ENCODE data around the gene MAGIX.

Gene MAGIX

DNA sequence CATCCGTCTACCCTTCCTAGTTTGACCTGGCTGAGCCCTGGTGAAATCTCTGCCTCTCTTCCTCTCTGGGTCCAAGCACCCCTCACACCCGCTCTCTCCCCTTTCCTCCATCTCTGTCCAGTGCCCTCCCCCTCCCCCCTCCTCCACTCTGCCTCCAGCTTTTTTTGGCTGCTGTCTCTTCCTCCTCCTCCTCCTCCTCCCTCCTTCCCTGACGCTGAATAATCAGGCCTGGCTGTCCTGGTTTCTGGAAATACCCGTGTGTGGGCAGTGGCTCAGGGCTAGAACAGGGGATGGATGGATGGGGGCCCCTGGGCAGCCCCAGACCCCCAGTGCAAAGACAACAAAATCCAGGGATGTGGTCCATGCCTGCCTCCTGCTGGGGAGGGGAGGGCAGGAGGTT lies 42.2 kb downstream of the MAGIX start:
- no peak for DNase-seq (ENCODE audit: low read depth in 2 of 2)

DNA sequence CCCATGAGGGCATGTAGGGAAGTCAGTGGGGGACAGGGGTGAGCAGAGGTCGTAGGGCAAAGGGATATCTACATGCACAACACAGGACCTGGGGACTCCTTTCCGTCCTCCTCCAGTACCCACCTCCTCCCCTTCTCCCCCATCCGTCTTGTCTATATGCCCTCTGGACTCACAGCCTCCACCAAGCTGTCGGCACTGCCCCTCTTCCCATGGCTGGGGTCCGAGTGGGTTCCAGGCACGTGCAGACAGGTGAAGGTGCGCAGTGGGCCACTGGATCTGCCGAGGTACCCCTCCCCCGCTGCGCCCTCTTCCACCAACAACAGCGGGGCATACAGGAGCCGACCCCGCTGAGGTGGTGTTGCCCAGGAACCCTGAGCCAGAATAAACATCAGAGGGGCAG lies 42.9 kb downstream of the MAGIX start:
- no peak for DNase-seq (ENCODE audit: low read depth in 2 of 2)

DNA sequence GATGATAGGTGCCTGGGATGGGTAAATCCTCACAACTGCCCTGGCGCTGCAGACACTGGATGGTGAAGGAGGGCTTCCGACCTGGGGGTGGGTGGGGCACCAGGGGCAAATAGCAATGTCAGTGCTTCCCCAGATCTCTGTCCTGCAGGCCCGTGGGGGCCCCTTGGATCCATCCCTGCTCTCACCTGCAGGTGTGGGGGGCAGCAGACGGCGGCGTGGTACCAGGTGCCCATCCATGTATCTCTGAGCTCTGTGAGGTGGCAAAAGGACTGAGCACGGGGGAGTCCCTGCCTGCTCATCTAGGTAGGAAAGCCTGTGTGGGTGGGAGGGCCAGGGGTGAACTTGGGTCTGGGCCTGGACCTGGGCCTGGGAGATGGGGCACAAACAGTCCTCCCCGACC lies 44.0 kb downstream of the MAGIX start:
- no peak for DNase-seq (ENCODE audit: low read depth in 2 of 2)

GRCh38 chrX:49208399-49208798 lies 45.8 kb downstream of the MAGIX start:
- DNase-seq (ENCODE audit: low read depth in 2 of 2): no peak

GRCh38 chrX:49209434-49210251 lies 47.1 kb downstream of the MAGIX start:
- DNase-seq (ENCODE audit: low read depth in 2 of 2): no peak

DNA sequence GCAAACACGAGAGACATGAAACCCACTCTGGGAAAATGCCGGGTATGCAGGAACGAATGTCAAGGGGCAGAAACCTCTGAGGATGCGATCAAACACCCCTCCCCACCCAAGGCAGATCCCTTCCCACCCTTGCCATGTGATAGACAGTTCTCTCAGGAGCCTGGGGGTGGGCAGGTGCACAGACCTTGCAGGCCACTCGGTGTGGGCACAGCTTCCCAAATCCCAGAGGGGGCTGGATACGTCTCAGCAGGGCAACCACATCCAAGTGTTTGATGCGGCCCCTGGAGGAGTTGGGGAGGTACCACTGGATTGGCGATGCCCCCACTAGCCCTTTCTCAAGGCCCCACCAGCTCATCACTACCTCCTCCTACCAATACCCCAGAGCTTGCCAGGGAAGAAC lies 47.8 kb downstream of the MAGIX start:
- no peak for DNase-seq (ENCODE audit: low read depth in 2 of 2)

- no peak for DNase-seq (ENCODE audit: low read depth in 2 of 2)
Observed at GRCh38 chrX:49211074-49211473, 48.5 kb downstream of the MAGIX start.

GRCh38 chrX:49212209-49212608 lies 49.7 kb downstream of the MAGIX start:
- no peak for DNase-seq (ENCODE audit: low read depth in 2 of 2)

DNA sequence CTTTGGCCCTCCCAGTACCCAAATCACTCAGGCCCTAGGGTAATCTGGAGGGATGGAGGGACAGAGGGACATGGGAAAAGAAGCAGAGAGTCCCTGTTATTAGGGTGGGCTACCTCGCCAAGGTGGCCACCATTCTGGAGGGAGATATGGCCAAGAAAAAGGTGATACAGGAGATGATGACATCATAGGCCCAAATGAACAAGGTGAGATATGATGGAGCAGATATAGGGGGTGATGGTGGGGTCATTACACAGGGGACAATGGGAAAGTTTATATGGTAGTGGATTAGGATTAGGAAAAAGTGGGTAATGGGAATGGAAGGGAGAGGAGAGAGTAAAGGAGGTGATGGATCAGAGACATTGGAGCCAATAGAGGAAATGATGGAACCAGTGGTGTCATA lies 50.3 kb downstream of the MAGIX start:
- DNase-seq (ENCODE audit: low read depth in 2 of 2): no peak

GRCh38 chrX:49214416-49214815 lies 51.9 kb downstream of the MAGIX start:
- DNase-seq (ENCODE audit: low read depth in 2 of 2): no peak

GRCh38 chrX:49214996-49215526 lies 52.5 kb downstream of the MAGIX start:
- DNase-seq (ENCODE audit: low read depth in 2 of 2): no peak

Measured in activated CD4-positive, alpha-beta T cell treated with anti-CD3 and anti-CD28 coated beads for 24 hours (primary cell).